ENCODE results near the gene NDST1. TPM values are rescaled to one million over a fixed set of nuclear protein-coding genes. Genes with fewer than 3 reads are reported as not detected.

Gene NDST1
- total and polyA plus RNA-seq, 7 experiments from 2014 or later: 0.69 to 17.5 (median 1.2) TPM

DNA sequence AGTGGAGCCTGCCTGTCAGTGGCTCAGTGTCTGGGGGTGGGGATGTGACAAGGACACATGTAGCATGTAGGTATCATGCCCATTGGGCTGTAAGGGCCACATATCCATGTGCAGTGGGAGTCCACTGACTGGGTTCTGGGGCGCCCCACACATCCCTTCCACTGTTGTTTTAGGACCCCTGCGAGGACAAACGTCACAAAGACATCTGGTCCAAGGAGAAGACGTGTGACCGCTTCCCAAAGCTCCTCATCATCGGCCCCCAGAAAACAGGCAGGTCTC, 33.4 kb downstream of the NDST1 start:
- no peaks in the 10 kb centered on the region for H3K9me3 ChIP-seq (ENCODE audit: control insufficient read depth in 2 of 3, low read length in 3 of 3)
- Mint-ChIP-seq H3K36me3 (peaks cover 0 to 11% (median 0%) of the 10 kb centered on the region in 5 donors), H3K27ac (no peak overlapping the region), H3K4me1 (peaks cover 0 to 8% (median 0%) of the 10 kb centered on the region in 7 donors), H3K27me3 (no peaks in the 10 kb centered on the region), H3K4me3 (no peak overlapping the region), H3K9me3 (peaks cover 0 to 5% (median 0%) of the 10 kb centered on the region in 11 donors)
- DNase-seq (no peak), ATAC-seq (no peak)
- intact Hi-C loops (cut with micrococcal nuclease): no loop called here
- no peak overlapping the region for H3K27ac ChIP-seq (ENCODE audit: low read depth, low read length)
- no peaks in the 10 kb centered on the region for H3K36me3 ChIP-seq (ENCODE audit: control insufficient read depth in 2 of 3, insufficient read depth in 3 of 3, low read length in 3 of 3)
- no peaks in the 10 kb centered on the region for H3K27me3 ChIP-seq (ENCODE audit: control insufficient read depth in 2 of 2, insufficient read depth in 2 of 2, low read length in 2 of 2)
- ChIA-PET POLR2A (interaction anchor here (0.6 kb wide), 1 partner anchor 979 kb away, joined by 3 read pairs; no protein-coding TSS in a partner anchor), CTCF (no interaction called here)
- no peak overlapping the region for H3K4me3 ChIP-seq (ENCODE audit: low read length)
- no peaks in the 10 kb centered on the region for H3K4me1 ChIP-seq (ENCODE audit: control insufficient read depth in 2 of 2, insufficient read depth in 2 of 2, low read length in 2 of 2)

DNA sequence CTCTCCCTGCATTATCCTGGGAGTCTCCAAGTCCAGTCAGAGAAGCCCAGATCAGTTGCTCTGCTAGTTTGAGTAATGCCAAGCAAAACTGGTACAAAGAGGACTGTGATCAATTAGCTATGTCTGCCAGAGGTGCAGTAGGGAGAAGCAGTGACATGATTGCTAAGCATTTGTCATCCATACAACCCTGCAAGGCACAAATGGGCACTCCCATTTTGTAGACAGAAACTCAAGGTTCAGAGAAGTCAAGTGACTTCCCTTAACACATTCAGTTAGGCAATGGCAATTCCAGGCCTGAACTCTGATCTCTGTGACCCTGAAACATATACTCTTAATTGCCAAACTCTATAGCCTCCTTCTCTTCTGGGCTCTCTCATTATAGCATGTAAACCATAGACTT, 34.0 kb downstream of the NDST1 start:
- no peaks in the 10 kb centered on the region for H3K36me3 ChIP-seq (ENCODE audit: control insufficient read depth in 2 of 3, insufficient read depth in 3 of 3, low read length in 3 of 3)
- no peak overlapping the region for H3K27ac Mint-ChIP-seq
- CTCF ChIA-PET: no interaction called here
- ATAC-seq (no peak), DNase-seq (no peak)
- H3K4me3 Mint-ChIP-seq: no peak overlapping the region
- peaks cover 0 to 5% (median 0%) of the 10 kb centered on the region in 11 donors for H3K9me3 Mint-ChIP-seq
- intact Hi-C loops (cut with micrococcal nuclease): no loop called here
- H3K4me1 ChIP-seq (ENCODE audit: control insufficient read depth in 2 of 2, insufficient read depth in 2 of 2, low read length in 2 of 2): no peaks in the 10 kb centered on the region
- H3K27ac ChIP-seq (ENCODE audit: low read depth, low read length): no peak overlapping the region
- H3K4me1 Mint-ChIP-seq: peaks cover 0 to 8% (median 0%) of the 10 kb centered on the region in 7 donors
- POLR2A ChIA-PET: no interaction called here
- no peaks in the 10 kb centered on the region for H3K27me3 ChIP-seq (ENCODE audit: control insufficient read depth in 2 of 2, insufficient read depth in 2 of 2, low read length in 2 of 2)
- H3K4me3 ChIP-seq (ENCODE audit: low read length): no peak overlapping the region
- H3K27me3 Mint-ChIP-seq: no peaks in the 10 kb centered on the region
- H3K36me3 Mint-ChIP-seq: peaks cover 0 to 11% (median 0%) of the 10 kb centered on the region in 5 donors
- no peaks in the 10 kb centered on the region for H3K9me3 ChIP-seq (ENCODE audit: control insufficient read depth in 2 of 3, low read length in 3 of 3)

- no peaks in the 10 kb centered on the region for H3K36me3 ChIP-seq (ENCODE audit: control insufficient read depth in 2 of 3, insufficient read depth in 3 of 3, low read length in 3 of 3)
- DNase-seq (no peak), ATAC-seq (no peak)
- H3K9me3 ChIP-seq (ENCODE audit: control insufficient read depth in 2 of 3, low read length in 3 of 3): no peaks in the 10 kb centered on the region
- intact Hi-C loops (cut with micrococcal nuclease): no loop called here
- Mint-ChIP-seq H3K9me3 (no peaks in the 10 kb centered on the region), H3K4me3 (no peak overlapping the region), H3K27me3 (no peaks in the 10 kb centered on the region), H3K36me3 (peaks cover 0 to 5% (median 0%) of the 10 kb centered on the region in 5 donors), H3K4me1 (peaks cover 0 to 4% (median 0%) of the 10 kb centered on the region in 7 donors), H3K27ac (peak overlapping the region in 2 of 9 donors; percentile 48 to 52)
- no peak overlapping the region for H3K4me3 ChIP-seq (ENCODE audit: low read length)
- CTCF ChIA-PET: no interaction called here
- no peaks in the 10 kb centered on the region for H3K27me3 ChIP-seq (ENCODE audit: control insufficient read depth in 2 of 2, insufficient read depth in 2 of 2, low read length in 2 of 2)
- H3K27ac ChIP-seq (ENCODE audit: low read depth, low read length): no peak overlapping the region
- no peaks in the 10 kb centered on the region for H3K4me1 ChIP-seq (ENCODE audit: control insufficient read depth in 2 of 2, insufficient read depth in 2 of 2, low read length in 2 of 2)
- POLR2A ChIA-PET: no interaction called here
Measured at GRCh38 chr5:150542933-150543445, 35.1 kb downstream of the NDST1 start.

GRCh38 chr5:150544611-150545219, 36.8 kb downstream of the NDST1 start:
- H3K4me3 Mint-ChIP-seq: no peak overlapping the region
- no peaks in the 10 kb centered on the region for H3K9me3 Mint-ChIP-seq
- ATAC-seq (peak; percentile 86), DNase-seq (peak in 8 of 9 donors; percentile 17 to 64 (median 31))
- H3K27me3 Mint-ChIP-seq: no peaks in the 10 kb centered on the region
- no peaks in the 10 kb centered on the region for H3K4me1 Mint-ChIP-seq
- Histone ChIP-seq H3K4me3 (ENCODE audit: low read length) (no peak overlapping the region), H3K36me3 (ENCODE audit: control insufficient read depth in 2 of 3, insufficient read depth in 3 of 3, low read length in 3 of 3) (no peaks in the 10 kb centered on the region), H3K27ac (ENCODE audit: low read depth, low read length) (no peak overlapping the region), H3K4me1 (ENCODE audit: control insufficient read depth in 2 of 2, insufficient read depth in 2 of 2, low read length in 2 of 2) (no peaks in the 10 kb centered on the region), H3K27me3 (ENCODE audit: control insufficient read depth in 2 of 2, insufficient read depth in 2 of 2, low read length in 2 of 2) (no peaks in the 10 kb centered on the region), H3K9me3 (ENCODE audit: control insufficient read depth in 2 of 3, low read length in 3 of 3) (no peaks in the 10 kb centered on the region)
- CTCF ChIA-PET: no interaction called here
- POLR2A ChIA-PET: no interaction called here
- intact Hi-C loops (cut with micrococcal nuclease): loop anchor here (1.0 to 2.0 kb wide), 2 partner anchors 86 kb away; no protein-coding TSS in a partner anchor
- H3K27ac Mint-ChIP-seq: no peak overlapping the region
- H3K36me3 Mint-ChIP-seq: no peaks in the 10 kb centered on the region

- no peaks in the 10 kb centered on the region for H3K9me3 ChIP-seq (ENCODE audit: control insufficient read depth in 2 of 3, low read length in 3 of 3)
- H3K27ac ChIP-seq (ENCODE audit: low read depth, low read length): no peak overlapping the region
- H3K36me3 ChIP-seq (ENCODE audit: control insufficient read depth in 2 of 3, insufficient read depth in 3 of 3, low read length in 3 of 3): no peaks in the 10 kb centered on the region
- H3K9me3 Mint-ChIP-seq: no peaks in the 10 kb centered on the region
- no peaks in the 10 kb centered on the region for H3K4me1 Mint-ChIP-seq
- no peak for ATAC-seq
- H3K36me3 Mint-ChIP-seq: no peaks in the 10 kb centered on the region
- no peak overlapping the region for H3K27ac Mint-ChIP-seq
- H3K27me3 ChIP-seq (ENCODE audit: control insufficient read depth in 2 of 2, insufficient read depth in 2 of 2, low read length in 2 of 2): no peaks in the 10 kb centered on the region
- no peak for DNase-seq
- no peak overlapping the region for H3K4me3 Mint-ChIP-seq
- no peaks in the 10 kb centered on the region for H3K4me1 ChIP-seq (ENCODE audit: control insufficient read depth in 2 of 2, insufficient read depth in 2 of 2, low read length in 2 of 2)
- H3K4me3 ChIP-seq (ENCODE audit: low read length): no peak overlapping the region
- intact Hi-C loops (cut with micrococcal nuclease): loop anchor here in 1 of 2 donors (2.0 kb wide), 1 partner anchor 86 kb away; no protein-coding TSS in a partner anchor
- CTCF ChIA-PET: no interaction called here
- POLR2A ChIA-PET: no interaction called here
- H3K27me3 Mint-ChIP-seq: no peaks in the 10 kb centered on the region
Measured at GRCh38 chr5:150545246-150545645, 37.3 kb downstream of the NDST1 start.

DNA sequence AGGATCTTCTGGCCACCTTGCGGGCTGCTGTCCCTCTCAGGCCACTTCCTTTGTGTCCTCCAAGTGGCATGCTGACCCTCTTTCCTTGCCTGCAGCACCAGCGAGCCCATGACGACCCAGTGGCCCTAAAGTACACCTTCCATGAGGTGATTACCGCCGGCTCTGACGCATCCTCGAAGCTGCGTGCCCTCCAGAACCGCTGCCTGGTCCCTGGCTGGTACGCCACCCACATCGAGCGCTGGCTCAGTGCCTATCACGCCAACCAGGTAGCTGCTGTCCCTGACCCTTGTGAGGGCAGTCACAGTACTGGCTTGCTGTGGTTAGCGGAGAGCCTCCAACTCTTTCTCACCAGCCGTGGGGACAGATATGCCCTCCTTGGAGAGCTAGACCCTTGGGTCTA, 40.2 kb downstream of the NDST1 start:
- H3K9me3 Mint-ChIP-seq: no peaks in the 10 kb centered on the region
- ChIA-PET POLR2A (no interaction called here), CTCF (no interaction called here)
- ATAC-seq (no peak), DNase-seq (no peak)
- H3K36me3 Mint-ChIP-seq: no peaks in the 10 kb centered on the region
- intact Hi-C loops (cut with micrococcal nuclease): no loop called here
- H3K4me3 Mint-ChIP-seq: no peak overlapping the region
- Histone ChIP-seq H3K4me3 (ENCODE audit: low read length) (no peak overlapping the region), H3K4me1 (ENCODE audit: control insufficient read depth in 2 of 2, insufficient read depth in 2 of 2, low read length in 2 of 2) (no peaks in the 10 kb centered on the region), H3K27ac (ENCODE audit: low read depth, low read length) (no peak overlapping the region), H3K36me3 (ENCODE audit: control insufficient read depth in 2 of 3, insufficient read depth in 3 of 3, low read length in 3 of 3) (no peaks in the 10 kb centered on the region), H3K27me3 (ENCODE audit: control insufficient read depth in 2 of 2, insufficient read depth in 2 of 2, low read length in 2 of 2) (no peaks in the 10 kb centered on the region), H3K9me3 (ENCODE audit: control insufficient read depth in 2 of 3, low read length in 3 of 3) (no peaks in the 10 kb centered on the region)
- H3K27me3 Mint-ChIP-seq: no peaks in the 10 kb centered on the region
- no peak overlapping the region for H3K27ac Mint-ChIP-seq
- H3K4me1 Mint-ChIP-seq: no peaks in the 10 kb centered on the region

DNA sequence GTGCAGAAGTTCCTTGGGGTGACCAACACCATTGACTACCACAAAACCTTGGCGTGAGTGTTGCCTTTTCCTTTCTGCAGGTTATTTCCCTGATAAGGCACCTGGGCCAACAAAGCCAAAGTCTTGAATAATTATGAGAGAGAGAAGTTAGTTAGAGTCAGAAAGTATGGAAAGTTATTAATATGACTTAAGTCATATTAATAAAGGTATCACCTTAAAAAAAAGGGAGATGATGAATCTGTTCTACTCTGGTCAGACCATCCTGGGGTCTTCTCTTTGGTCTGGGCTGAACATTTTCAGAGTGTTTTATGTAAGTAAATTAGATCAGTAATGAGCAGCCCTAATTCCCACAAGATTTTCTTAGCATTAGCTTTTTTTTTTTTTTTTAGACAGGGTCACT, 41.8 kb downstream of the NDST1 start:
- Mint-ChIP-seq H3K4me1 (no peaks in the 10 kb centered on the region), H3K27ac (no peak overlapping the region), H3K9me3 (no peaks in the 10 kb centered on the region), H3K27me3 (no peaks in the 10 kb centered on the region), H3K4me3 (no peak overlapping the region), H3K36me3 (no peaks in the 10 kb centered on the region)
- no peak for ATAC-seq
- DNase-seq: no peak
- intact Hi-C loops (cut with micrococcal nuclease): no loop called here
- no peaks in the 10 kb centered on the region for H3K4me1 ChIP-seq (ENCODE audit: control insufficient read depth in 2 of 2, insufficient read depth in 2 of 2, low read length in 2 of 2)
- ChIA-PET POLR2A (no interaction called here), CTCF (interaction anchor here (0.6 to 1.0 kb wide), 2 partner anchors 10 to 20 kb away, joined by 3 read pairs; no protein-coding TSS in a partner anchor)
- no peaks in the 10 kb centered on the region for H3K27me3 ChIP-seq (ENCODE audit: control insufficient read depth in 2 of 2, insufficient read depth in 2 of 2, low read length in 2 of 2)
- no peak overlapping the region for H3K27ac ChIP-seq (ENCODE audit: low read depth, low read length)
- H3K36me3 ChIP-seq (ENCODE audit: control insufficient read depth in 2 of 3, insufficient read depth in 3 of 3, low read length in 3 of 3): no peaks in the 10 kb centered on the region
- no peak overlapping the region for H3K4me3 ChIP-seq (ENCODE audit: low read length)
- H3K9me3 ChIP-seq (ENCODE audit: control insufficient read depth in 2 of 3, low read length in 3 of 3): no peaks in the 10 kb centered on the region
